SK-N-MC (cell line): ENCODE data around the gene SLC22A7.

Source experiments
- EZH2 ChIP-seq: fragments of 200-600 bp; sonication (generic); IDR thresholded peaks from one replicate; pipeline ENCODE4 v1.6.1; 2017; ENCODE audit warnings: antibody characterized with exemption
- FOXP2 ChIP-seq: optimal IDR thresholded peaks from 2 replicates; pipeline ENCODE3; 2011; ENCODE audit warnings: mild to moderate bottlenecking, moderate library complexity; ENCODE audit not compliant: insufficient read depth; ENCODE audit errors: extremely low read length, control extremely low read depth
- POLR2AphosphoS5 ChIP-seq: IDR thresholded peaks from 2 replicates; pipeline ENCODE4 v1.6.1; 2012; ENCODE audit warnings: mild to moderate bottlenecking, low read depth, low read length, borderline replicate concordance

DNA sequence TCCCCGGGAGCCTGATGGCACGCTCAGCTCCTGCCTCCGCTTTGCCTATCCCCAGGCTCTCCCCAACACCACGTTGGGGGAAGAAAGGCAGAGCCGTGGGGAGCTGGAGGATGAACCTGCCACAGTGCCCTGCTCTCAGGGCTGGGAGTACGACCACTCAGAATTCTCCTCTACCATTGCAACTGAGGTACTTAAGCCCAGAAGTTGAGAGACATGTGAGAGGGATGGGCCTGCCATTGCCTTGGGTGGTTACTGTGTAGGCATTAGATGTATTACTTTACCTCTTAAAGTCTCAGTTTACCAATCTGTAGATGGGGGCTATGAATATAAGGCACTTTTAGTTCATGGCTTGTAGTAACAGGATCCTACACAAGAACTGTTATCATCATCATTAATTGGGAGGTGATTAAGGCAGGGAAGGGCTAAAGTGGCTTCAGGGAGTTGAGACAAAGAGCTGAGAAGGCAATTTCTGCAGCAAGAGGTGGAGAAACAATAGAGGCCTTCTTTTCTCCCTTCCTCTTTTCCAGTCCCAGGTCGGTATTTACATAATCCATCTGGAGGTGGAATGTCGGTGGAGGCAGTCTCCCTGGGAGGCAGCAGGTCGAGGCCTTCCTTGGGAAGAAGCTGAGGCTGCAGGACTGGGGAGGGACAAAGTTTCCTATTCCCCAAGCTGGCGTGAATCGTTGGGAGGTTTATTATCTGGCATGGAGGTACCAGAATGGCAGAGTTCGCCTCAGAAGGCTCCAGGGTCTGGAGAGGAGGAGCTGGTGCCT lies 691 bp downstream of the SLC22A7 start:
- TF ChIP-seq EZH2: no peak
- TF ChIP-seq POLR2AphosphoS5: no peak
- no peak for TF ChIP-seq FOXP2
